ENCODE results near the gene FBXO11.

The FBXO11 gene

GRCh38 chr2:47849368-47849767, 56.9 kb downstream of the FBXO11 start:
- DNase-seq: no peak

- DNase-seq: peak in 1 of 4 experiments; percentile 9
Observed at GRCh38 chr2:47844162-47844561, 62.1 kb downstream of the FBXO11 start.

- no peak for DNase-seq
Observed at GRCh38 chr2:47843407-47843806, 62.9 kb downstream of the FBXO11 start.

GRCh38 chr2:47842846-47843245, 63.5 kb downstream of the FBXO11 start:
- no peak for DNase-seq

- DNase-seq: no peak
Observed at GRCh38 chr2:47838686-47839085, 67.6 kb downstream of the FBXO11 start.

- no peak for DNase-seq
Observed at GRCh38 chr2:47838249-47838648, 68.0 kb downstream of the FBXO11 start.

GRCh38 chr2:47833516-47833968, 72.8 kb downstream of the FBXO11 start:
- DNase-seq: no peak

- no peak for DNase-seq
Observed at GRCh38 chr2:47822518-47822917, 83.8 kb downstream of the FBXO11 start.

GRCh38 chr2:47819834-47820233, 86.5 kb downstream of the FBXO11 start:
- DNase-seq: no peak

GRCh38 chr2:47818777-47819176, 87.5 kb downstream of the FBXO11 start:
- no peak for DNase-seq

GRCh38 chr2:47815764-47816163, 90.5 kb downstream of the FBXO11 start:
- DNase-seq: no peak

GRCh38 chr2:47811668-47812067, 94.6 kb downstream of the FBXO11 start:
- DNase-seq: no peak

- DNase-seq: no peak
Observed at GRCh38 chr2:47810850-47811249, 95.4 kb downstream of the FBXO11 start.

GRCh38 chr2:47809903-47810302, 96.4 kb downstream of the FBXO11 start:
- no peak for DNase-seq

- DNase-seq: no peak
Observed at GRCh38 chr2:47808614-47809013, 97.7 kb downstream of the FBXO11 start.

- peak in 1 of 4 experiments; percentile 9 for DNase-seq
Observed at GRCh38 chr2:47805850-47806249, 100.4 kb downstream of the FBXO11 start.

- DNase-seq: no peak
Observed at GRCh38 chr2:47803770-47804169, 102.5 kb downstream of the FBXO11 start.

GRCh38 chr2:47803363-47803762, 102.9 kb downstream of the FBXO11 start:
- no peak for DNase-seq

GRCh38 chr2:47801118-47801517, 105.2 kb downstream of the FBXO11 start:
- no peak for DNase-seq

GRCh38 chr2:47799031-47799609, 107.2 kb downstream of the FBXO11 start:
- DNase-seq: peak in 2 of 4 experiments; percentile 21 to 37

- DNase-seq: peak; percentile 59 to 77 (median 69)
Observed at GRCh38 chr2:47798631-47799030, 107.7 kb downstream of the FBXO11 start.

- DNase-seq: no peak
Observed at GRCh38 chr2:47796090-47796697, 110.1 kb downstream of the FBXO11 start.

GRCh38 chr2:47785986-47786385, 120.3 kb downstream of the FBXO11 start:
- DNase-seq: peak; percentile 63 to 88 (median 77)

GRCh38 chr2:47784352-47784851, 121.9 kb downstream of the FBXO11 start:
- no peak for DNase-seq

All from suppressor macrophage (primary cell).